Stimulated activated CD8-positive, alpha-beta memory T cell treated with anti-CD3 and anti-CD28 coated beads, Interleukin-12 subunit alpha, Interleukin-12 subunit beta, amount 100 ng/mL, for 1 hour (primary cell): ENCODE results near the gene LRP1.

ENCODE experiments used
- DNase-seq: peaks from one replicate; pipeline ENCODE4 v3.0.0-alpha.2; 2020; ENCODE audit warnings: low read depth

The LRP1 gene

GRCh38 chr12:57194253-57194652 lies 66.0 kb downstream of the LRP1 start:
- no peak for DNase-seq

- DNase-seq: no peak
These were observed 66.9 kb downstream of the LRP1 start for GRCh38 chr12:57195186-57195585.

GRCh38 chr12:57195611-57196371 lies 67.5 kb downstream of the LRP1 start:
- DNase-seq: no peak

- DNase-seq: no peak
These were observed 68.2 kb downstream of the LRP1 start for GRCh38 chr12:57196439-57196838.

GRCh38 chr12:57196956-57197355 lies 68.7 kb downstream of the LRP1 start:
- no peak for DNase-seq

GRCh38 chr12:57198329-57198728 lies 70.0 kb downstream of the LRP1 start:
- DNase-seq: no peak

GRCh38 chr12:57199191-57199590 lies 70.9 kb downstream of the LRP1 start:
- DNase-seq: no peak

- DNase-seq: no peak
These were observed 72.2 kb downstream of the LRP1 start for GRCh38 chr12:57200497-57200896.

GRCh38 chr12:57201219-57201618 lies 72.9 kb downstream of the LRP1 start:
- no peak for DNase-seq

- no peak for DNase-seq
These were observed 73.3 kb downstream of the LRP1 start for GRCh38 chr12:57201631-57202030.

- no peak for DNase-seq
These were observed 74.0 kb downstream of the LRP1 start for GRCh38 chr12:57202321-57202720.

GRCh38 chr12:57203201-57203600 lies 74.9 kb downstream of the LRP1 start:
- DNase-seq: no peak

- DNase-seq: no peak
These were observed 75.5 kb downstream of the LRP1 start for GRCh38 chr12:57203791-57204190.

GRCh38 chr12:57204454-57204853 lies 76.2 kb downstream of the LRP1 start:
- DNase-seq: no peak

- DNase-seq: no peak
These were observed 76.9 kb downstream of the LRP1 start for GRCh38 chr12:57205186-57205585.

- DNase-seq: no peak
These were observed 77.6 kb downstream of the LRP1 start for GRCh38 chr12:57205931-57206330.

- DNase-seq: no peak
These were observed 79.7 kb downstream of the LRP1 start for GRCh38 chr12:57207731-57208630.

GRCh38 chr12:57208631-57209282 lies 80.5 kb downstream of the LRP1 start:
- DNase-seq: no peak

GRCh38 chr12:57209916-57210315 lies 81.6 kb downstream of the LRP1 start:
- DNase-seq: no peak

GRCh38 chr12:57210461-57210860 lies 82.2 kb downstream of the LRP1 start:
- DNase-seq: no peak

GRCh38 chr12:57210926-57211692 lies 82.8 kb downstream of the LRP1 start:
- no peak for DNase-seq
